Liver (tissue), 3 donors: ENCODE results near the gene PAX6.

Experiments used
- CTCF ChIP-seq: fragments of 150-350 bp; IDR thresholded peaks from 2 replicates; pipeline ENCODE4 v1.5.1; 2017; ENCODE audit warnings: improper control_type of control experiment, low read depth, low read length; ENCODE audit not compliant: missing input control
- EGR1 ChIP-seq, 2 donors: IDR thresholded peaks; 2 replicates each; pipeline ENCODE4 v1.6.1; 2016 to 2018; ENCODE audit warnings: antibody characterized with exemption in 2 of 2, low read depth in 2 of 2
- FOXA2 ChIP-seq: IDR thresholded peaks from 2 replicates; pipeline ENCODE4 v1.6.1; 2016; ENCODE audit warnings: antibody characterized with exemption
- GABPA ChIP-seq, 2 donors: IDR thresholded peaks in 1 of 2; conservative IDR thresholded peaks in 1 of 2; 2 replicates each; pipeline ENCODE4 v1.6.1; 2016; ENCODE audit warnings: antibody characterized with exemption in 2 of 2, mild to moderate bottlenecking in 1 of 2, moderate library complexity in 1 of 2
- HNF4G ChIP-seq: IDR thresholded peaks from 2 replicates; pipeline ENCODE4 v1.6.1; 2016; ENCODE audit warnings: antibody characterized with exemption
- JUND ChIP-seq, 2 donors: IDR thresholded peaks; 2 replicates each; pipeline ENCODE4 v1.6.1; 2016; ENCODE audit warnings: antibody characterized with exemption in 2 of 2
- TAF1 ChIP-seq: conservative IDR thresholded peaks from 2 replicates; pipeline ENCODE4 v1.6.1; 2016; ENCODE audit warnings: antibody characterized with exemption, mild to moderate bottlenecking
- YY1 ChIP-seq: IDR thresholded peaks from 2 replicates; pipeline ENCODE4 v1.6.1; 2016; ENCODE audit warnings: antibody characterized with exemption, mild to moderate bottlenecking
- ZBTB33 ChIP-seq: IDR thresholded peaks from 2 replicates; pipeline ENCODE4 v1.6.1; 2016; ENCODE audit warnings: antibody characterized with exemption
- TF ChIP-seq, protein P1 (sequence below): IDR thresholded peaks from 2 replicates; pipeline ENCODE4 v1.6.1; 2016; ENCODE audit warnings: antibody characterized with exemption, mild to moderate bottlenecking
- TF ChIP-seq, protein P2 (sequence below): IDR thresholded peaks from 2 replicates; pipeline ENCODE4 v1.6.1; 2016; ENCODE audit warnings: antibody characterized with exemption
- donor health status: healthy.
- donor health status: healthy.

DNA sequence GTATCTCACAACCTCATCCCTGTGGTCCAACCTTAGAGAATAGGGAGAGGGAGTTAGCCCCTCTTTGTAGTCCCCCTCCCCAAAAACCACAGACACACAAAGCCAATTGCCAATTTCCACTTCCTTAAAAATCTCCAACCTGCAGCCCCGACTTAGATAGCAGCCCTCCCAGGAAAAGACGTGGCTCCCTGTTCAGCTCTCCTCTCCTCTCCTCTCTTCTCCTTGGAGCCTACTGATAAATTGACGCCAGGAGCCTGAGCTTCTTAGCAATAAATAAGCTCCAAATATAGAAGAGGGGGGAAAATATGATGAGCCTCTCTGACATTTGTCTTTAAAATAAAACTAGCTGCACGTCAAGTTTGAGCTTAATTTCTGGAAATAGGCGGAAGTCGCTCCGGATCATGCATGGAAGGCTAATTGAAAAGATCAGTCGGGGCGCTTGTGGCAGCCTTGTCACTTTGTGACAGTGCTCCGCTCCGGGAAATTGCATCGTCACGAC, 7.3 kb downstream of the PAX6 start:
- TF ChIP-seq, protein P1, sequence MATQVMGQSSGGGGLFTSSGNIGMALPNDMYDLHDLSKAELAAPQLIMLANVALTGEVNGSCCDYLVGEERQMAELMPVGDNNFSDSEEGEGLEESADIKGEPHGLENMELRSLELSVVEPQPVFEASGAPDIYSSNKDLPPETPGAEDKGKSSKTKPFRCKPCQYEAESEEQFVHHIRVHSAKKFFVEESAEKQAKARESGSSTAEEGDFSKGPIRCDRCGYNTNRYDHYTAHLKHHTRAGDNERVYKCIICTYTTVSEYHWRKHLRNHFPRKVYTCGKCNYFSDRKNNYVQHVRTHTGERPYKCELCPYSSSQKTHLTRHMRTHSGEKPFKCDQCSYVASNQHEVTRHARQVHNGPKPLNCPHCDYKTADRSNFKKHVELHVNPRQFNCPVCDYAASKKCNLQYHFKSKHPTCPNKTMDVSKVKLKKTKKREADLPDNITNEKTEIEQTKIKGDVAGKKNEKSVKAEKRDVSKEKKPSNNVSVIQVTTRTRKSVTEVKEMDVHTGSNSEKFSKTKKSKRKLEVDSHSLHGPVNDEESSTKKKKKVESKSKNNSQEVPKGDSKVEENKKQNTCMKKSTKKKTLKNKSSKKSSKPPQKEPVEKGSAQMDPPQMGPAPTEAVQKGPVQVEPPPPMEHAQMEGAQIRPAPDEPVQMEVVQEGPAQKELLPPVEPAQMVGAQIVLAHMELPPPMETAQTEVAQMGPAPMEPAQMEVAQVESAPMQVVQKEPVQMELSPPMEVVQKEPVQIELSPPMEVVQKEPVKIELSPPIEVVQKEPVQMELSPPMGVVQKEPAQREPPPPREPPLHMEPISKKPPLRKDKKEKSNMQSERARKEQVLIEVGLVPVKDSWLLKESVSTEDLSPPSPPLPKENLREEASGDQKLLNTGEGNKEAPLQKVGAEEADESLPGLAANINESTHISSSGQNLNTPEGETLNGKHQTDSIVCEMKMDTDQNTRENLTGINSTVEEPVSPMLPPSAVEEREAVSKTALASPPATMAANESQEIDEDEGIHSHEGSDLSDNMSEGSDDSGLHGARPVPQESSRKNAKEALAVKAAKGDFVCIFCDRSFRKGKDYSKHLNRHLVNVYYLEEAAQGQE: no peak
- no peak for TF ChIP-seq GABPA (IDR thresholded peaks at IDR 0.05 in 1 of 2, conservative IDR thresholded peaks at IDR 0.05 in 1 of 2)
- no peak for TF ChIP-seq TAF1
- no peak for TF ChIP-seq JUND (IDR thresholded peaks at IDR 0.05)
- no peak for TF ChIP-seq YY1
- TF ChIP-seq CTCF: no peak
- no peak for TF ChIP-seq ZBTB33
- TF ChIP-seq EGR1 (IDR thresholded peaks at IDR 0.05; ENCODE audit: low read depth in 2 of 2): no peak
- TF ChIP-seq, protein P2, sequence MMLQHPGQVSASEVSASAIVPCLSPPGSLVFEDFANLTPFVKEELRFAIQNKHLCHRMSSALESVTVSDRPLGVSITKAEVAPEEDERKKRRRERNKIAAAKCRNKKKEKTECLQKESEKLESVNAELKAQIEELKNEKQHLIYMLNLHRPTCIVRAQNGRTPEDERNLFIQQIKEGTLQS: no peak
- TF ChIP-seq FOXA2: no peak
- no peak for TF ChIP-seq HNF4G
